Stomach (tissue), 4 donors: Measurements from ENCODE around the gene DPPA5.

Experiments used
- CTCF ChIP-seq, 7 experiments: fragments of 450-650 bp in 4 of 7; fragments of 200-600 bp in 3 of 7; sonication (generic) in 3 of 7; IDR thresholded peaks; one replicate each; pipeline ENCODE4 v1.5.1; 2016 to 2019; ENCODE audit warnings: antibody characterized with exemption in 7 of 7, control low read depth in 2 of 7, mild to moderate bottlenecking in 1 of 7
- EP300 ChIP-seq: sonication (generic); formaldehyde crosslinking; IDR thresholded peaks from one replicate; pipeline ENCODE4 v1.6.1; 2017; ENCODE audit warnings: antibody characterized with exemption
- POLR2A ChIP-seq, 4 donors: fragments of 450-650 bp; IDR thresholded peaks; one replicate each; pipeline ENCODE4 v1.6.1; 2016; ENCODE audit warnings: antibody characterized with exemption in 4 of 4, control low read depth in 2 of 4, mild to moderate bottlenecking in 1 of 4, moderate library complexity in 1 of 4
- POLR2AphosphoS5 ChIP-seq, 3 donors: sonication (generic); formaldehyde crosslinking; IDR thresholded peaks; one replicate each; pipeline ENCODE4 v1.6.1; 2016; ENCODE audit warnings: antibody characterized with exemption in 3 of 3

GRCh38 chr6:73364549-73364948 lies 10.5 kb upstream of the DPPA5 start:
- TF ChIP-seq EP300 (no peak), CTCF (IDR thresholded peaks at IDR 0.05) (no peak), POLR2A (IDR thresholded peaks at IDR 0.05) (no peak), POLR2AphosphoS5 (IDR thresholded peaks at IDR 0.05) (no peak)
